HG02678 (cell line): ENCODE results near the gene SPOCD1.
"Not testable (repeated sequence)": the region's sequence is repeated elsewhere in the genome, so short reads cannot be mapped to it uniquely, and the experiment has no call there.

Source experiments
- ATAC-seq: cut with Tn5 transposase; IDR thresholded peaks from one replicate; pipeline ENCODE4 v1.9.1; 2021; ENCODE audit warnings: mild to moderate bottlenecking, moderate library complexity; ENCODE audit not compliant: unreplicated experiment

SPOCD1 gene

DNA sequence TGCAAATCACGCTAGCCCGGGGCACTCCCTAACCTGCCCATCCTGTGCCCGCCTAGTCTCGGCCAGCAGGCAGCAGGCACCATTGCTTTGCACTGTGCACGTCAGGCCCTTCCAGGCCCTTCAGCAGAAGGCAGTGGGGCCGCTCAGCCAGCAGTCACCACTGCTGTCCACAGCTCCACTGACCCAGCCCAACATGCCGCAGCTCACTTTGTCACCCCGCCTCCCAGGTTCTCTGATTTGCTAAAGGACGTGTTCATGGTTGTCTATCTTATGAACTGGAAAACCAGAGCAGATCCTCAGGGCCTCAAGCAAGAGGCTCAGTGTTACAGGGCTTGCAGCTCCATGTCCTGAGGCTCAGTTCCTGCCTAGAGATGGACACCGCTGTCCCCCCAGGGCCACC lies 14.2 kb upstream of the SPOCD1 start:
- ATAC-seq, result no peak

DNA sequence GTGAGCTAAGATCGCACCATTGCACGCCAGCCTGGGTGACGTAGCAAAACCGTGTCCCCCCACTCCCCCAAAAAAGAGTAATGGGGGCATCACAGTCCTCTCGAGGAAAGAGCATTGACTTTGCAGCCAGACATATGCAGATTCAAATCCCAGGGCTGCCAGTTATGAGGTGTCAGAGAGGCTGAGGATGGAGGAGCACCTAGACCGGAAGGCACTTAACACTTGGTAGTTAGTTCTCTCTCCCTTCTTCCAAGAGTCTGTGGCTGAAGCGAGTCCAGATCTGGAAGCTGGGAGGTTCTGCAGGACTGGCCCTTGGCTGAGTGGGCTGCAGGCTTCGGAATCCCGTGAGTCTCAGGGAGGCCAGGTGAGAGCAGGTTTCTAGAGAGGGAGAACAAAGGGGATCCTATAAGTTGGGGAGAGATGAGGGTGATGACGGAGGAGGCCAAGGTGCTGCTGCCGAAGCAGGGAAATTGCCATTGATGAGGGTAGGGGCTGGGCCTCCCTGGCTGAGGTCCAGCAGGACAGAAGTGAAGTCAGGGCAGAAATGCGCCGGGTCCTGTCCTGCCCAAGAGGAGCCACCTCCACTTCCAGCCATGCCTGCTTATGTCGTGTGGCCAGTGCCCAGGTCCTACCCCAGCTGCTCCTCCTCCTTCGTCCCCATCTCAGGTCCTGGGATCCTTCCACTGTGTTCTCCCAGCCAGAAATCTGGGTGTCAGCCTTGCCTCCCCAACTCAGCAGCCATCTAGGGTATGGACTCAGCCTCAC lies 13.3 kb upstream of the SPOCD1 start:
- ATAC-seq, result no peak

DNA sequence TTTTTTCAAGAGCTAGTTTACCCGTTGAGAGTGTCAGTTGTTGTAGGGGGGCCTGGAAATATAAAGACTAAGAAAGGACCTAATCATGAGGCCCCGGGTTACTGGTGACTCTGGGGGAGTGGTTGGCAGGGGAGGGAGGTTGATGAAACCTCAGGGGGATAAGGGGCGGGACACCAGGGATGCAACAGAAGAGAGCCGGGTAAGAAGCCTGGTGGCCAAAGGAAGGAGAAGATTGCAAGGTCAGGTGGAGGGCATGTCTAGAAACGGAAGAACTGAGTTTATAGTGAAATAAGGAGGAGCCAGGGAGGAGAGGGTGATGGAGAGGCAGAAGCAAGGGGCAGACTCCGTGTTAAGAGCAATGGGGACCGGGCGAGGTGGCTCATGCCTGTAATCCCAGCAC lies 12.5 kb upstream of the SPOCD1 start:
- ATAC-seq, result no peak

DNA sequence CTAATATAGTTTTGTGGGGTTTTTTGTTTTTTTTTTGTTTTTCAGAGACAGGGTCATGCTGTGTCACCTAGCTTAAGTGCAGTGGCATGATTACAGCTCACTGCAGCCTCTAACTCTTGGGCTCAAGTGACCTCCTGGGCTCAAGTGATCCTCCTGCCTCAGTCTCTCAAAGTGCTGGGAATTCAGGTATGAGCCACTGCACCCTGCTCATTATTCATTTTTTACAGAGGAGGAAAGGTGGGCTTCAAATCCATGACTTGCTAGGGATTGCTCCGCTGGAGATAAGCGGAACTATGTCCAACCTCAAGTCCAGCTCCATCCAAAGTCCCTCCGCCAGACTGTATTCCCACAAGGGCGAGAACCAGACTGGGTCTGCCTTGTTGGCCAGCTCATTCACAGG lies 8.0 kb upstream of the SPOCD1 start:
- ATAC-seq, result no peak

DNA sequence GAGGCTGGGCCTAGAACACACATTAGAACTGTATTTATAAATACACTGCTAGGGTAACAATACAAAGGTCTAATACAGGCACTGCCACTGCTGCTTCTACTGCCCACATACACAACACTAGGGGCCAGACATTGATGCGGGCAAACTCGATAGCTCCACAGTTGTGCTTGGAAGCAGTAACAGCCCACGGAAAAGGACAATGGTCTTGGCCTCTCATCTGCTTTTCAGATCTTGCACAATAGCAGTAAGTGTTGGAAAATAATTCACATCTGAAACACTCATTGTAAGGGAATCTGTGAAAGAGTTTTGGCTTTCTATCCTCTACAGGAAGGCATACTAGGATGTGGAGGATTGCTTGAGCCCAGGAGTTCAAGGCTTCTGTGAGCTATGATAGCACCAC lies 6.9 kb upstream of the SPOCD1 start:
- ATAC-seq, result no peak

DNA sequence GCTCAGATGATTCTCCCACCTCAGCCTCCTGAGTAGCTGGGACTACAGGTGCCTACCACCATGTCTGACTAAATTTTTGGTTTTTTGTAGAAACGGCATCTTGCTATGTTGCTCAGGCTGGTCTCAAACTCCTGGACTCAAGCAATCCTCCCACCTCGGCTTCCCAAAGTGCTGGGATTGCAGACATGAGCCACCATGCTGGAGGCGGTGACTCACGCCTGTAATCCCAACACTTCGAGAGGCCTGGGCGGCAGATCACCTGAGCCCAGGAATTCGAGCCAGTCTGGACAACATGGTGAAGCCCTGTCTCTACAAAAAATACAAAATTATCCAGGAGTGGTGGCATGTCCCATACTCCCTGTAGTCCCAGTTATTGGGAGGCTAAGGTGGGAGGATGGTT lies 4.4 kb upstream of the SPOCD1 start:
- ATAC-seq, result not testable (repeated sequence)

DNA sequence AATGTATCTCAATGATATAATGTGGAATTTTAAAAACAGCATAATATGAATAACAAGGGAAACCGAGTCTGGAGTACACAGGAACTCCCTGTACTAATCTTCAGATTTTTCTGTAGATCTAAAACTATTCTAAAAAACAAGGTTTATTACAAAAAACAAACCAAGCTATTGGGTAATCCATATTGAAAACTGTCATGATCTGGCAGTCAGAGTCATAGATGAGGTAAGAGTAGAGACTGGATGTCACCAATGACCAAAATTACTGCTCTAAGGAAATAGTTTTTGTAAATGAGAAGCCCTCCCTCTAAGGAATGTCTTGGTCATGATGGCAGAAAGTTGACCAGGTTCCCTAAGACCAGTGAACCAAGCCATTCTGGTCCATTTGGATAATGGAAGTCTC lies 2.4 kb upstream of the SPOCD1 start:
- ATAC-seq, result no peak

DNA sequence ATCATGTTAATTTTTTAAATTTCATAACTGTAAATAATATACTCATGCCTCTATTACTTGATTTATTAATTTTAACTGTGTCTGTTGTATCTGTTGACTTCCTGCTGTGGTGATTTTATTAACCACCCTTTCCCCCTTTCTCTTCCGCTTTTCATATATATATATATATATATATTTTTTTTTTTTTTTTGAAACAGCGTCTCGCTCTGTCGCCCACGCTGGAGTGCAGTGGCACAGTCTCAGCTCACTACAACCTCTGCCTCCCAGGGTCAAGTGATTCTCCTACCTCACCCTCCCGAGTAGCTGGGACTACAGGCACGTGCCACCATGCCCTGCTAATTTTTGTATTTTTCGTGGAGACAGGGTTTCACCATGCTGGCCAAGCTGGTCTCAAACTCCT lies 1.1 kb upstream of the SPOCD1 start:
- ATAC-seq, result not testable (repeated sequence)

DNA sequence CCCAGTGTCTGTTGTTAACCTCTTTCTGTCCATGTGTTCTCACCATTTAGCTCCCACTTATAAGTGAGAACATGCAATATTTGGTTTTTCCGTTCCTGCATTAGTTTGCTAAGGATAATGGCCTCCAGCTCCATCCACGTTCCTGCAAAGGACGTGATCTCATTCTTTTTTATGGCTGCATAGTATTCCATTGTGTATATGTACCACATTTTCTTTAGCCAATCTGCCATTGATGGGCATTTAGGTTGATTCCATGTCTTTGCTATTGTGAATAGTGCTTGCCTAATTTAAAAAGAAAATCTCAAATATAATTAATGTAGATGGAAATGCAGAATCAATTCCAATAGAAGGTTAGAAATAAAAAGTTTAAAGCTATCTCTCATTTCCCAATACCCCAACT lies 679 bp upstream of the SPOCD1 start:
- not testable (repeated sequence) for ATAC-seq

DNA sequence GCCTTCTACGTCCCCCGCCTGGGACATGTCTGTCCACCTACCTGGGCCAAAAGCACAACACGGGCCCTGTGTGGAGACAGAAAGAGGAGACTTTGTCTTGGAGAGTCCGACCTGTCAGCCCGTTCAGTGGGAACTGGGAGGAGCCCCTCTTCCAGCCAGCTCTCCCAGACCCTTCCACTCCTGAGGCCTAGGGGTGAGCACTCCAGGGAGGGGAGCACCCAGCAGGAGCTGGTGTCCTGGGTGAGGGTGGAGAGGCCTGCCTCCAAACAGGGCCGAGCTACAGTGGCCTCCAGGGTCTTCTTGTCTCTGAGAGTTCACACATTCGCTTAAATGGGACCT lies 546 bp downstream of the SPOCD1 start:
- no peak for ATAC-seq

DNA sequence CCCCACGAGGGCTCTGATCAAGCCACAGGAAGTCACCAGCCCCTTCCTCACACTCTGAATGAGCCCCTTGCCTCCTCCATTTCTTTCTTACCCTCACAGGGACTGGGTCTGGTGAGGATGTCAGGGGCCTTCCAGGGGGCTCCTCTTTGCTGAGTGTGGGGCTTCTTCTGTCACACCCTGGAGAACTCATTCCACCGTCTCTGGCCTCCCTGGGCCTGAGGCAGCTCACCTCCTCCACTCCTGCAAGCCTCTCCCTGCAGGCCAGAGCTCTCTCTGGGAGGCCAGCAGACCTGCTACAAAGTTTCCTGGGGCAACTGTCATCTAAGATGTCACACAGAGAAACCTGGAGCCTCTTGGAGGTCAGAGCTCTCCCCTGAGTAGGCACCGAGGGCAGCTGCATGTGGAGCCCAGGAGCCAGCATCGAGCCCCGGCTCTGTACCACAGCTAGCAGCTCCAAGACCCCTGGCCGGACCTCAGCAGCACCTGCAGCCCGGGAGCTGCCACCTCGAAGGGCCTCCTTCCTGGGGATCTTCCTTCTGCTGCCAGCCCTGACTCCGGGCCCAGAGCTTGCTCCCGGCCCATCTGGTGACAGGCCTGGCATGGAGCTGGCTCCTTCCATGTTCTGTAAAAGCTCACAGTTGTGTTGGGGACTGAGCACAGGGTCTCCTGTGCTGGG lies 1.1 kb downstream of the SPOCD1 start:
- no peak for ATAC-seq

DNA sequence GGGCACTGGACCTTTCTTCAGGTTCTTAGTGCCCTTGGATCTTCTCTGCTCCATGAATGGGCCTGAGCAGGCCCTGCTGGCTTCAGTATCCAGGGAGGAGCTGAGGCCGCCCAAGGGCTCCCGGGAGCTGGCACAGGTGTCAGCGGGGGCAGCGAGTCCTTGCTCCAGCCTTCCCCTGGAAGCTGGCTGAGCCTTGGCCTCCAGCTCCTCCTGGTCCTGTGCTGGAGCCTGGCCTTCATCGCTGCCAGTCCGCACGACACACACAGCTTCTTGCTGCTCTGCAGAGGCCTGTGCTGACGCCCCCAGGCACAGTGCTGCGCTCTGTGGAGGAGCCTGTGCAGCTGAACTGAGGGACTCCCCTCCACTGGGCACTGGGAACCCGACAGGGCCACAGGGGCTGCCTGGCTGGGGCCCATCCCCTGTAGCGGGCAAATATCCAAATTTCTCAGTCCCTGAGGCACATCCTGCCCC lies 1.7 kb downstream of the SPOCD1 start:
- no peak for ATAC-seq

DNA sequence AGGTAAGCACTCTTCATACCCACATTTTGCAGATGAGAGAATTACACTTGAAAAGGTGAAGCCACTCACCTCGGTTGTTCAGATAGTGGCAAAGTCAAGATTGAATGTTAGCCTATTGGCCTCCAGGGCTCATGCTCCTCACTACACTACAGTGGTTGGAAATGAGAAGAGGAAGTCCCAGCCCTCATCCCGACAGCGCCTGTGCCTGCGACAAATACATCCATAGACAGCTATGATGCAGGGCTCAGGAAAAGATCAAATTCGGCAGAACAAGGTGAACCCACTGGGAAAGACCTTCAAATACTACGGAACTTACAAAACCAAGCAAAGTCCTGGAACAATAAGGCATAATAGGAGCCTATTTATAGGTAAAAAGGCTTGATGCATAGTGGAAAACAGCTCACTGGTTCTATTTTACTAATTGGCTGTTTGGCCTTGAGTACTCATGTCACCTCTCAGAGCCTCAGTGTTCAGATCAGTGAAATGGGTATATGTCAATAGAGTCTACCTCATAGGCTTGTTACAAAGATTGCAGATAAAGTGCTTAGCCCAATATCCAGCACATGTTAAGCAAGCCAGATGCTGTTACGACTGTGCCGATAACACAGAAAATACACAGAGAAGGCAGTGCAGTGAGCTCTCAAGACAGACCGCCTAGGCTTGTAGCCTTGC lies 3.5 kb downstream of the SPOCD1 start:
- ATAC-seq, result no peak

DNA sequence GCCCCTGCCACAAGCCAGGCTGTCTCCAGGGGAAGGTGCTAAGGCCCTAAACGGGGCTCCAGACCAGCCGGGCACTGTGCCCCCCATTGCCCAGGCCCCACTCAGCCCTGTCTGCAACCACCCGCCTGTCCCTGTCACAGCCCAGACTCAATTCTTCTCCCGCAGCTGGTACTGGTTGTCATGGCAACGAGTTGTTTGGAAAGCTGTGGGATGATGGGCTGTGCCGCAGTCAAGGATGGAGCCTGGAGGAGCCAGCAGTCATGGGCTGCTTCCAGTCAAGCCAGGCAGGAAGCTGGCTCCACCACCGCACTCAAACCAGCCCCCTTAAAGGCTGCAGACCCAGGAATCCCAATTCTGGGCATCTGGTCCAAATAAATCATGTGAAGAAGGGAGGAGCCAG lies 4.2 kb downstream of the SPOCD1 start:
- ATAC-seq, result no peak

DNA sequence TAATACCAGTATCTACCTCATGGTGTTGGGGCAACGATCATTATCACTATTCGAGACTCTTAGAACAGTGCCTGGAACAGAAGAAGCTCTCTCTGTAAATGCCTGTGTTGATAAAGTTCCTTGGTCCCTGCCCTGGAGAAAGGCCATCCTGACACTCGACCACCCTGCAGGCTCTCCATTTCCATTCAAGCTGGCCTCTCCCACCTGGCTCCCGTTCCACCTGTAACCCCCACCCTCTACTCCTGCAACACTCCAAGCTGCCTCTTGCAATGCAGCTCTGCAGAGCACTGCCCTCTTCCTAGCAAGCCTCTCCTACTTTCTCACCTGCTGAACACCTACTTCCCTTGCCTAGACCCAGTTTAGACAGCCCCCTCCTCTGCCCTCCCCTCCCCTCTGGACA lies 6.1 kb downstream of the SPOCD1 start:
- ATAC-seq, result no peak

DNA sequence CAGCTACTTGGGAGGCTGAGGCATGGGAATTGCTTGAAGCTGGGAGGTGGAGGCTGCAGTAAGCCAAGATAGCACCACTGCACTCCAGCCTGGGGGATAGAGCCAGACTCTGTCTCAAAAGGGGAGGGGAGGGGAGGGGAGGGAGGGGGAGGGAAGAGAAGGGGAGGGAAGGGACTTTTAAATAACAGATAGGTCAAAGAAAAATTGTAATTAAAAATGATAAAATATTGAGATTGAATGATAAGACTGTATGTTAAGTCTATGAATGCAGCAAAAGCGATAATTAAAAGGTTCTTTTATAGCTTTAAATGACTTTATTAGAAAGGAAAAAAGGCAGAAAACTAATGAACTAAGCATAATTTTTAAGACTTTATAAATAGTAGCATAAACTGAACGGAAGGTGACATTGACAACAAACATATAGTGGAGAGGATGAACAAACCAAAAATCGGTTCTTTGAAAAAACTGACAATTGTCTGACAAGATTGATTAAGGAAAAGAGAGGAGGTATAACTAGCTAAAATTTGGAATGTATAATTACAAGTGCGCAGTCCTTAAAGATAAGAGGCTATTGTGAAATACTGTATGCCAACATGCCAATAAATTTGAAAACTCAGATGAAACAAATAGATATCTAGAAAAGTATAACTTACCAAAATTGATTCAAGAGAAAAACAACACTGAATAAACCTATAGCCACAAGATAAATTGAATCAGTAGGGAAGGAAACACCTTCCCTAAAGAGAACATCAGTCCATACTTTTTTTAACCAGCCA lies 8.4 kb downstream of the SPOCD1 start:
- no peak for ATAC-seq

DNA sequence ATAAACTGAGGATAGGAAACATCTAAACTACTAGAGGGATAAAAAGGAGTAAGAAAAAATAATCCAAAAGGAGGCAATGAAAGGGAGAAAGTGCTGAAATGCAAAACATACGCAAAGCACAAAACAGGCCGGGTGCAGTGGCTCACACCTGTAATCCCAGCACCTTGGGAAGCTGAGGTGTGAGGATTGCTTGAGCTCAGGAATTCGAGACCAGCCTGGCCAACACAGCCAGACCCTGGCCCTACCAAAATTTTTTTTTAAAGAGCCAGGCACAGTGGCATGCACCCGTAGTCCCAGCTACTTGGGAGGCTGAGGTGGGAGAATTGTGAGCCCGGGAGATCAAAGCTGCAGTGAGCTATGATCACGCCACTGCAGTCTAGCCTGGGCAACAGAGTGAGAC lies 10.5 kb downstream of the SPOCD1 start:
- ATAC-seq, result no peak

DNA sequence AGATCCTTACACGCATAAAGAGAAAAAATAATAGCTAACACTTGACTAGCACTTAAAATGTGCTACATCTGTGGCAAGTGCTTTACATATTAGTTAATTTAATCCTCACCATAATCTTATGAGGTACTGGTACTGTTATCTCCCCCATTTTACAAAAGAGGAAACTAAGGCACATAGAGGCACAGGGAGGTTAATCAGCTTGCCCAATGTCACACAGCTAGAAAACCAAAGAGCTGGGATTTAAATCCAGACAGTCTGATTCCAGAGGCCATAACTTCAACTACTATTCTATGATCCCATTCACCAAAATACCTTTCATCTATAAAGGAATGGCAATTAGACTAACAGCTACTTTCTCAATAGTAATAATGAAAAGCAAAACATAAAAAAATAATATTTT lies 11.7 kb downstream of the SPOCD1 start:
- no peak for ATAC-seq

DNA sequence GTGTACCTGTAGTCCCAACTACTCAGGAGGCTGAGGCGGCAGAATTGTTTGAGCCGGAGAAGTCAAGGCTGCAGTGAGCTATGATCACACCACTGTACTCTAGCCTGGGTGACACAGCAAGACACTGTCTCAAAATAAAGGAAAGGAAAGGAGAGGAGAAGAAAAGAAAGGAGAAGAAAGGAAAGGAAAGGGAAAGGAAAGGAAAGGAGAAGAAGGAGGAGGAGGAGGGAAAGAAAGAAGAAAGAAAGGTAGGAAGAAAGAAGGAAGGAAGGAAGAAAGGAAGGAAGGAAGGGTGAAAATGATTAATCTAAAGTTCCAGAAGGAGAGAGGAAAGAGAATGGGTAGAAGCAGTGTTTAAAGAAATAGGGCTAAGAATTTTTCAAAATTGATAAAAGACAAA lies 12.2 kb downstream of the SPOCD1 start:
- no peak for ATAC-seq

DNA sequence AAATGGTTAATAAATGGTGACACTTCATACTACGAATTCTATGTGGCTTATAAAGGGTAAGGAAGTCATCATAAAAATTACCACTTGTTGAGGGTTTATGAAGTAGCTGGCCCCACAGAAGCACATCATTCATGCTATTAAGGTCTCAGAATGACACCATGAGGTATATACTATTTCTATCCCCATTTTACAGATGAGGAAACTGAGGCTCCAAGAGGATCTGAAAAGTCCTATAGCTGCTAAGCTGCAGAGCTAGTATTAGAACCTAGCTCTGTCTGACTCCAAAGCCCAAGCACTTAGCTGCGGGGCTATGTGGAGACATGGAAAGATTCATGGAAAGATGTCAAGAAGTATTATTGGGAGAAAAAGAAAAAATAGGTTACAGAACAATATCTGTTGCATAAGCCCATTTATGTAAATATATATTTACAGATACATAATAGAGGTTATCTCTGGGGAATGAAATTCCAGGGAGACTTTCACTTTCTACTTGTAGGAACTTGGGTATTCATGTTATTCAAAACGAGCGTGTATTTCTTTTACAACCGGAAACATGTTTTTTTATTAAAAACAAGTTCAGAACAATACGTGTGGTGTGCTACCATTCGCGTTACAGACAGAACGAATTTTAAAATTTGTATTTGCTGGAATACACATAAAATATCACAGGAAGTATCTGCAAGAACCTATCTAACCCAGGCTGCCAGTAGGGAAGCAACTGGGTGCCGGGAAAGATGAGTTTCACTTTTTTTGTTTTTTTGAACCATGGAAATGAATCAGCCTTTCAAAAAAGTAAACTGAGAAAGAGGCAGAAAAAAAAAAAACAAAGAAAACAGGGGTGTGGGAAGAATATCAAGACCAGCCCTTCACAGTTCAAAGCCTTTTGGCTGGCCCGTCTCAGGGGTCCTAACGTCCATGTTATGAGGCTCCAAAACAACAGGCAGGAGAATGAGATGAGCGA lies 13.4 kb downstream of the SPOCD1 start:
- no peak for ATAC-seq
